Gastrocnemius medialis (tissue), 4 donors: ENCODE results near the gene TMSB4X.

Experiments used
- POLR2A ChIP-seq, 2 donors: fragments of 450-650 bp; IDR thresholded peaks; one replicate each; pipeline ENCODE4 v1.6.1; 2017; ENCODE audit warnings: antibody characterized with exemption in 2 of 2, mild to moderate bottlenecking in 2 of 2, moderate library complexity in 2 of 2
- TF ChIP-seq, protein P1 (sequence below), 5 experiments: fragments of 450-650 bp in 3 of 5; fragments of 200-600 bp in 2 of 5; sonication (generic) in 2 of 5; IDR thresholded peaks in 4 of 5; conservative IDR thresholded peaks in 1 of 5; 1 replicate in 4 of 5; 2 replicates in 1 of 5; pipeline ENCODE4 v1.5.1; 2016 to 2019; ENCODE audit warnings: antibody characterized with exemption in 5 of 5, mild to moderate bottlenecking in 3 of 5, moderate library complexity in 3 of 5

DNA sequence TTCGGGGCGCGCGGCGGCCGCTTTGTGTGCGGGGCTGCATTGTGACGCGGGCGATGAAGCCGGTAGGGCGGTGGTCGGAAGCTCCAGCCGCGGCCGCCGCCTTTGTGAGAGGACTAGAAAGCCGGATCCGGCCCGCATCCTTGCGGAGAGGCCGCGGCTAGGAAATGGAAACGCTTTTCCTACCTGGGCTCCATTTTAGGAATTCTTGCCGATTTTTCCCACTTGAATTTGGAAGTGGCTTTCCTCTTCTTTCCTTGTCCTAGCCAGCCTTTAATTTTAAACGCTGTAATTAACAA, 708 bp downstream of the TMSB4X start:
- TF ChIP-seq, protein P1, sequence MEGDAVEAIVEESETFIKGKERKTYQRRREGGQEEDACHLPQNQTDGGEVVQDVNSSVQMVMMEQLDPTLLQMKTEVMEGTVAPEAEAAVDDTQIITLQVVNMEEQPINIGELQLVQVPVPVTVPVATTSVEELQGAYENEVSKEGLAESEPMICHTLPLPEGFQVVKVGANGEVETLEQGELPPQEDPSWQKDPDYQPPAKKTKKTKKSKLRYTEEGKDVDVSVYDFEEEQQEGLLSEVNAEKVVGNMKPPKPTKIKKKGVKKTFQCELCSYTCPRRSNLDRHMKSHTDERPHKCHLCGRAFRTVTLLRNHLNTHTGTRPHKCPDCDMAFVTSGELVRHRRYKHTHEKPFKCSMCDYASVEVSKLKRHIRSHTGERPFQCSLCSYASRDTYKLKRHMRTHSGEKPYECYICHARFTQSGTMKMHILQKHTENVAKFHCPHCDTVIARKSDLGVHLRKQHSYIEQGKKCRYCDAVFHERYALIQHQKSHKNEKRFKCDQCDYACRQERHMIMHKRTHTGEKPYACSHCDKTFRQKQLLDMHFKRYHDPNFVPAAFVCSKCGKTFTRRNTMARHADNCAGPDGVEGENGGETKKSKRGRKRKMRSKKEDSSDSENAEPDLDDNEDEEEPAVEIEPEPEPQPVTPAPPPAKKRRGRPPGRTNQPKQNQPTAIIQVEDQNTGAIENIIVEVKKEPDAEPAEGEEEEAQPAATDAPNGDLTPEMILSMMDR (IDR thresholded peaks at IDR 0.05 in 4 of 5, conservative IDR thresholded peaks at IDR 0.05 in 1 of 5): no peak
- TF ChIP-seq POLR2A (IDR thresholded peaks at IDR 0.05): no peak
